Panc1 (cell line): ENCODE data around the gene HELZ2.

ENCODE experiments used
- CTCF ChIP-seq: fragments of 450-650 bp; IDR thresholded peaks from 2 replicates; pipeline ENCODE4 v1.5.1; 2017; ENCODE audit warnings: mild to moderate bottlenecking
- POLR2AphosphoS5 ChIP-seq: IDR thresholded peaks from 2 replicates; pipeline ENCODE4 v1.6.1; 2012; ENCODE audit warnings: mild to moderate bottlenecking, low read depth, low read length, moderate library complexity

- TF ChIP-seq CTCF (no peak), POLR2AphosphoS5 (no peak)
These were observed 25.5 kb downstream of the HELZ2 start for GRCh38 chr20:63548542-63548941.
